Lower leg skin (tissue), 4 donors: ENCODE measurements around the gene C12orf76. TPM values are rescaled to one million over a fixed set of nuclear protein-coding genes. Genes with fewer than 3 reads are reported as not detected.

ENCODE experiments used
- DNase-seq, 2 donors: peaks; one replicate each; pipeline ENCODE4 v3.0.0-alpha.2; 2019; ENCODE audit warnings: low spot score in 2 of 2
- H3K4me3 ChIP-seq: fragments of 200-600 bp; sonication (generic); 2 replicates; pipeline ENCODE4 v1.5.1; 2017; ENCODE audit warnings: mild to moderate bottlenecking, low read depth; ENCODE audit not compliant: poor library complexity, severe bottlenecking
- CTCF ChIP-seq, 3 donors: fragments of 450-650 bp; IDR thresholded peaks; one replicate each; pipeline ENCODE4 v1.5.1; 2016; ENCODE audit warnings: antibody characterized with exemption in 3 of 3, mild to moderate bottlenecking in 3 of 3, moderate library complexity in 2 of 3
- POLR2A ChIP-seq, 2 donors: fragments of 450-650 bp; IDR thresholded peaks; one replicate each; pipeline ENCODE4 v1.6.1; 2016 to 2017; ENCODE audit warnings: antibody characterized with exemption in 2 of 2, mild to moderate bottlenecking in 1 of 2, moderate library complexity in 1 of 2
- WGBS, 2 donors: methylation state at CpG; one replicate each; pipeline ENCODE4 v1.1.5; 2018; 5-methylcytosine and 5-hydroxymethylcytosine counted together
- intact Hi-C: fragments of 100-400 bp; cut with DNase I; formaldehyde crosslinking; loops from one replicate; pipeline ENCODE4 v1.15.0; 2023; ENCODE audit warnings: low total_unique reads
- total RNA-seq, 4 donors: library from RNA; depleted of rRNA; stranded (reverse); fragments of >200 nt; gene quantifications; one replicate each; pipeline ENCODE4 v1.1.0, GENCODE V29; 2016

Gene C12orf76
- total RNA-seq, 4 donors from 2014 or later = 4.2 to 10.0 (median 8.8) TPM

- no peak for DNase-seq
- intact Hi-C loops = no loop called here
- 45 to 48% methylated on average over 2 of the region's 2 CpGs for WGBS, 2 donors
- H3K4me3 ChIP-seq = no peak overlapping the region
- no peak for TF ChIP-seq CTCF (IDR thresholded peaks at IDR 0.05)
- no peak for TF ChIP-seq POLR2A (IDR thresholded peaks at IDR 0.05)
Measured at GRCh38 chr12:109996483-109996853, 51.9 kb downstream of the C12orf76 start.

GRCh38 chr12:109995686-109996482 is 52.4 kb downstream of the C12orf76 start, which contains the start of gene GIT2:
Gene GIT2 (minus strand): TSS chr12:109996368. CDS start chr12:109996224, 144 bp downstream.
- intact Hi-C loops = no loop called here
- peak within 1 kb of the TSS; percentile 87 for H3K4me3 ChIP-seq
- WGBS, 2 donors = 0 to 2% methylated on average over 45 to 51 of the region's 65 CpGs
- peak; percentile 93 to 99 for DNase-seq
- no peak for TF ChIP-seq POLR2A (IDR thresholded peaks at IDR 0.05)

GRCh38 chr12:109995361-109995685 is 53.0 kb downstream of the C12orf76 start:
- H3K4me3 ChIP-seq = peak overlapping the region; percentile 87
- 0 to 2% methylated on average over 6 of the region's 6 CpGs for WGBS, 2 donors
- TF ChIP-seq POLR2A (IDR thresholded peaks at IDR 0.05) = no peak
- DNase-seq = peak in 1 of 2 donors; percentile 25
- intact Hi-C loops = no loop called here

- DNase-seq = no peak
- no peak overlapping the region for H3K4me3 ChIP-seq
- TF ChIP-seq POLR2A (IDR thresholded peaks at IDR 0.05) (no peak), CTCF (IDR thresholded peaks at IDR 0.05) (no peak)
- intact Hi-C loops = no loop called here
- WGBS, 2 donors = 28 to 36% methylated on average over 6 of the region's 6 CpGs
Measured at GRCh38 chr12:109994401-109995175, 53.7 kb downstream of the C12orf76 start.

- WGBS, 2 donors = 80 to 83% methylated on average over 2 of the region's 2 CpGs
- TF ChIP-seq CTCF (IDR thresholded peaks at IDR 0.05) (no peak), POLR2A (IDR thresholded peaks at IDR 0.05) (no peak)
Measured at GRCh38 chr12:109993091-109993490, 55.2 kb downstream of the C12orf76 start.

GRCh38 chr12:109991586-109991985 is 56.7 kb downstream of the C12orf76 start:
- intact Hi-C loops = no loop called here
- TF ChIP-seq CTCF (IDR thresholded peaks at IDR 0.05) (no peak), POLR2A (IDR thresholded peaks at IDR 0.05) (no peak)
- 91 to 95% methylated on average over 5 of the region's 5 CpGs for WGBS, 2 donors

More at GRCh38 chr12:109993091-109993490, 55.2 kb downstream of the C12orf76 start:
- DNase-seq = no peak
- intact Hi-C loops = no loop called here
- H3K4me3 ChIP-seq = no peak overlapping the region

More at GRCh38 chr12:109991586-109991985, 56.7 kb downstream of the C12orf76 start:
- H3K4me3 ChIP-seq = no peak overlapping the region
- DNase-seq = no peak

Other genes with a start within 250 kb of the C12orf76 start
- gene TRPV4, start 215.1 kb downstream of the C12orf76 start, total RNA-seq = 10 to 100 TPM in 1 of 4 donors, 1 to 10 TPM in 3; 6.6 to 10.9 (median 8.1) TPM
- gene GLTP, start 168.0 kb downstream of the C12orf76 start, total RNA-seq = 100 to 1,000 TPM; 536 to 775 (median 660) TPM
- 10 to 100 TPM; 28.3 to 61.5 (median 36.3) TPM for gene TCHP, start 148.2 kb downstream of the C12orf76 start, total RNA-seq
- gene GIT2, start 52.2 kb downstream of the C12orf76 start, total RNA-seq = 10 to 100 TPM; 25.2 to 31.8 (median 28.5) TPM
- gene ANKRD13A, start 49.1 kb downstream of the C12orf76 start, total RNA-seq = 100 to 1,000 TPM in 3 of 4 donors, 10 to 100 TPM in 1; 97.7 to 184 (median 143) TPM
- 10 to 100 TPM in 2 of 4 donors, 1 to 10 TPM in 2; 6.8 to 12.6 (median 9.7) TPM for gene IFT81, start 75.8 kb upstream of the C12orf76 start, total RNA-seq
- gene ATP2A2, start 232.7 kb upstream of the C12orf76 start, total RNA-seq = 100 to 1,000 TPM in 2 of 4 donors, 10 to 100 TPM in 2; 61.9 to 103 (median 86.1) TPM